NCI-H524 treated with DMSO at 0.1 percent for 48 hours (cell line): Measurements from ENCODE around the gene PDE2A.
A peak's percentile ranks its signal among the peaks of the same experiment; 100 is the strongest.
"Not testable (repeated sequence)": the region's sequence is repeated elsewhere in the genome, so short reads cannot be mapped to it uniquely, and the experiment has no call there.

Experiments
- DNase-seq: peaks from one replicate; lab custom pipeline; 2025; lab: John Stamatoyannopoulos, UW

PDE2A gene

DNA sequence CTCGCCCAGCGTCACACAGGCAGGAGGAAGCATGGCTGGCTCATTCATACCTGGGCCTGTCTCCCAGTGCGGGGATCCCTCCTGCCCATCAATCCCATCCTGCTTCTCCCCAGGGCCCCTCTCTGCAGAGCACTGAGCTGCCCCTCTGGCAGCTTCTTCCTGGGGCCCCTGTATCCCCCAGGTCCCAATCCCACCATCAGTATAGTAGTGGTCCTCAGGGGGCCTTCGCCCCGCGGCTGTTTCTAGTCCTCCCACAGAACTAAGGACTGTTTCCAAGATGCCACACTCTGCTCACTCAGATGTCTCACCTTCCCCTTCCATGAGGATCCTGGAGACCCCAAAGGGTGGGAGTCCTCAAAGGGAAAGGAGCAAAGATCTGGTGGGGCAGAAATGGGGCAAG lies 97.6 kb downstream of the PDE2A start:
- DNase-seq, result no peak

DNA sequence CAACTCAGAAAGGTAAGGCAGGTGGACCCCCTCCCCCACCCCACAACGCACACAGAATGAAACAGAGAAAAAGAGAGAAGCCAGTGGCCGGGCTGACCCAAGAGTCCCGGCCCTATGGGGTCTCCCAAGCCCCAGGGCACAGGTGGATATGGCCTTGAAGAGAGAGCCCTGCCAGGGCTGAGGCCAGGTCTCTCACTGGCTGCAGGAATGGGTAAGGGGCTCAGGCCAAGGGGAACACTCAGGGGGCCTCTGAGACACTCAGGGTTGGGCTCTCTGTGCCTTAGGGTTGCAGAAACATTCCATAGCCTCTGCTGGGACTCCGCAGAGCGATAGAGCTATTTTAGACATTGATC lies 98.0 kb downstream of the PDE2A start:
- DNase-seq, result no peak

DNA sequence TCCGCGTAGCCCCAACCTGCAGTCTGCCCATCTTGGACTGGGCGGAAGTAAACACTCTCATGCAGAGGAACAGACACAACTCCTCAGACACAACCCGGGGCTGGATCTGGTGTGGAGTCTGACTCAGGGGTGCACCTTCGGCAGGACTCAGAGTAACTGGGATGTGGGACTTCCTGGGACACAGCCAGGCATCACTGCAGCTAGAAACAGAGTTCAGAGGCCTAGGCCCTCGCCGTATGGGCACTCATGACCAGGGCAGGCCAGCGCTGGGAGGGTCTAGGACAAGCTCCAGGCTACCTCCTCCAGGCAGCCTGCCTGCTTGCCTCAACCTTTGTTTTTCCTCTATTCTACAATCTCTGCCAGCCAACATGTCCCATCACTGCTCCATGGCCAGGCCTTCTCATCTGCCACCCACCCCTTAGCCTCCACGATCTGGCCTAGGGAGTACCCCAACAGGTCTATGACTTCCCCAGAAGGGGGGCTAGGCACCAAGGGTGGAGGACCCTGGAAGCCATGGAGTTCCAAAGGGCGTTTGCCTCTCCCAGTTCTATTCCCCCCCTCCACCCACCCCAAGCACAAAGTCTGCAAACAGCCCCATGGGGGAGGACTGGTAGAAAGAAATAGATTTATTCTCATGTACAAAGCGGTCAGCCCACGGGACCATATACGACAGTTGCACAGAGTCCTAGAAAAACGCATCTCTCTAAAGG lies 98.5 kb downstream of the PDE2A start:
- no peak for DNase-seq

DNA sequence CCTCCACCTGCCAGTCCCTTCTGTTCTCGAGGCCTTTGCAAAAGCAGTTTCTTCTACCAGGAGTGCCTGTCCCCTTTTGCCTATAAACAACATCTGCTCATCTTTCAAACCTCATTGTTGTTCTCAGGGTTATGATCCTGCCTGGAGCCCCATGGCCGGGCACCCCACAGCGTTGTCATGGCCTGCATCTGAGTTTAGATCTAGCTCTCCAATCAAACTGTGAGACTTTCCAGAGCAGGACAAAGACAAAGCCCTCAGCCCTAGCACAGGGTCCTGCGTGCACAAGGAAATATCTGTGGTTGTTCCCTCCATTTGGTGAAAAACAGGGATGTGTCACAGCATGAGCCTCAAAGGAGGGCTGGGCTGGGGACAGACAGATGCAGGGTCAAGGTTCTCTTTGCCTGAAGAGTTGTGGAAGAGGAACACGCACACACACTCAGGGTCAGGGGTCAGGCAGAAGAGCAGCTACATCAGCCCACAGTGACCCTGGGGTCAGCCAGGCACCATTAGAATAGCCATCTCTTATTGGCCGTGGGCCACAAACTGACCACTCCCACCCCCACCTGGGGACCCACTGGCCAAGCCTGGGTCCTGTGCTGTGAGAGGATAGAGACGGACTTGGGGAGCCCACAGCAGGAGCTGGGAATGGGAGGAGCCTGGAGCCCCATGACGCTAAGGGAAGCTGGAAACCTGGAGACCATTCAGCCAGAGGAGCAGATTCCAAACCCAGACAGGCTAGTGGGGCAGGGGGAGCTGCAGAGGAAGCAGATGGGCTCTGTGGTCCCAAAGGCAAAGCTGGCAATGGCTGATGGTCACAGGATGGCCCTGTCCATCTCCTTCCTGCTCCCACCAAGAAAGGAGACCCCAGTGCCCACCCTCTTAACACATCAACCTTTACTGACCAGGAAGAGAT lies 99.4 kb downstream of the PDE2A start:
- DNase-seq, result peak; percentile 59

DNA sequence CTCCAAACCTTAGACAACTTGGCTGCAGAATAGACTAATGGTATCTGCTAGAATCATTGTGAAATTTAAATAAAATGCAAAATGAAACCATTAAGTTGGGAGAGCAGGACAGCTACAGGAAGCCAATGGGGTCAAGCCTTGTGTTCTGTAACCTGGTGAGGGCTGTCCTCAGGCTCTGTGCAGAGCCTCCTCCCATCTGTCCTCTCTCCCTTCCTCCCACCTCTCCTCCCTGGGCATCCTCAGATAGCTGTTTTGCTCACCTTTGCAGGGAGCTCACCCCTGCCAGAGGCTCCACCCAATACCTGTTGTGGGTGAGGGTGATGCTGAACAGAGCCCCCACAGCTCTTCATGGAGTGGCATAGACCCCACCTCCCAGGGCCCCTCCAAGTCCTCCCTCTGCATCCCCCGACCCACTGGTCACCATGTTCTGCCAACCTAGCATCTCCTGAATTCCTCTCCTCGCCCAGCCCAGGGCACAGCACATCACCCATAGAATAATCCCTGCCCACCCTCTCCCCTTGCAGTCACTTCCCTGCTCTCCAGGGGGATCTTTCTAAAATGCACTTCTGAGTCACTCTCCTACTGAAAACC lies 100.3 kb downstream of the PDE2A start:
- no peak for DNase-seq

DNA sequence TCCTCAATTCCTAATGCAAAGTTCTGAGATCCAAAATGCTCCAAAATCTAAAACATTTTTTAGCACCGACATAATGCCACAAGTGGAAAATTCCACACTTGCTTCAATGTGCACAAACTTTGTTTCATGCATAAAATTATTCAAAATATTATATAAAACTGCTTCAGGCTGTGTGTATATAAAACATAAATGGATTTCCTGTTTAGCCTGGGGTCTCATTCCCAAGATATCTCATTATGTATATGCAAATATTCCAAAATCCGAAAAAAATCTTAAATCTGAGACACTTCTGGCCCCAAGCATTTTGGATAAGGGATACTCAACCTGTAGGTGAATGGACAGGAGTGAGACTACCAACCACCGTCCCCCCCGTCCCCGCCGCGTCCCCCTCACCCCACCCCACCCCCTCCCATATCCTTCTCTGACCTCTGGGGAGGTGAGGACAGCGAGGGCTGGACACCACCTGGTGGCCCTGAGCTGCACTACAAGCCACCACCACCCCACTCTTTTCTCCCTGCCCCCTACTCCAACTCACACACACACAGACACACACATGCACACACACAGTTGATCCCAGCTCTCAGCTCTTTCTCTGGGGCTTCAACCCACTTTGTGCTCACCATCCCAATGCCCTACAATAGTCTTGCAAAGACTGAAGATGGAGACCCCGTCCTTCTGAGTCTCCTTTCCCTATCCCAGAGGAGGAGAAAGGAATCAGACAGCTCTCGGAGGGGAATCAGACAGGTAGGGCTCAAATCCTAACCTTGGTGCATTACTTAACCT lies 101.0 kb downstream of the PDE2A start:
- no peak for DNase-seq

DNA sequence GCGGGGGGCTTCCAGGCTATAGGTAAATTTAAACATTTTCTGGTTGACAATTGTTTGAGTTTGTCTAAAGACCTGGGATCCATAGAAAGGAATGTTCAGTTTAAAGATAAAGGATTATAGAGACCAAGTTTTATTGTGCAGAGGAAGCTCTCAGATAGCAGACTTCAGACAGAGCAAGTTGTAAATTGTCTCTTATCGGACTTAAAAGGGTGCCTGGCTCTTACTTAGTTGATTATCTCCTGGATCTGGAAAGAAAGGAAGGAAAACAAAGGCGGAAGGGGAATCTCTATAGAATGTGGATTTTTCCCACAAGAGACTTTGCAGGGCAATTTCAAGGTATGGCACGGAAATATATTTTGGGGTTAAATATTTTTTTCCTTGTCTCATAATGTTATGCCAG lies 101.7 kb downstream of the PDE2A start:
- DNase-seq, result not testable (repeated sequence)

DNA sequence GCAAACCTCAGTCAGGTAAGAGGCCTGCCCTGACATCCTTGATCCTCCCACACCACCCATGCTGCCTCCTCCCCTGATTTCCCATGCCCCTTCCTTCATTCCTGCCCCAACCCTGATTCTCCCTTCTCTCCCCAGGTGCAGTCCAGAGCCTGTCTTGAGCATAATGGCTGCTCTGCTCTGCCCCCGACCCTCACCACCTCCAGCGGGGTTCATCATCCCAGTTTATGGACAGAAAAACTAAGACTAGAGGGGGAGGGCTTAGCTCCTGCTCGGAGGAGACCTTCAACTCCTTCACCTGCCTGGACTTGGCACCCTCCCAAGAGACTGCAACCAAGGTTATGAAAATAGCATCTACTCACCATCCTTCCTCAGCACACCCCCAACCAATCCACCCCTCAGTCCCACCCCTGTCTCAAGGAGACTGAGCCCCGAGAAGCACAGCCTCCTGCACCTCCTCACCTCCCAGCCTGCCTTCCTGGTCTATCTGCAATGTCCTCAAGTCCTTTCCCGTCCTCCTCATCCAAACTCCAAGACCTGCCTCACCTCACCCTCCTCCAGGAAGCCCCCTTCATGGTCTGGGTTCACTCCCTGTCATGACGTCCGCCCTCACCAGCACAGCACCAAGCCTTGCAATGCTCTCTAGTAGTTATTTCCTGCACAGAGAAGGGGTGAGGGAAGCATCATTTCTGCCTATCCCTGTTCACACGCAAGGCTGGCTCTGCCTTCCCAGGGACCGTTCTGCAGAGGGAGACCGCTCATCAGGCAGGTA lies 103.1 kb downstream of the PDE2A start:
- no peak for DNase-seq

DNA sequence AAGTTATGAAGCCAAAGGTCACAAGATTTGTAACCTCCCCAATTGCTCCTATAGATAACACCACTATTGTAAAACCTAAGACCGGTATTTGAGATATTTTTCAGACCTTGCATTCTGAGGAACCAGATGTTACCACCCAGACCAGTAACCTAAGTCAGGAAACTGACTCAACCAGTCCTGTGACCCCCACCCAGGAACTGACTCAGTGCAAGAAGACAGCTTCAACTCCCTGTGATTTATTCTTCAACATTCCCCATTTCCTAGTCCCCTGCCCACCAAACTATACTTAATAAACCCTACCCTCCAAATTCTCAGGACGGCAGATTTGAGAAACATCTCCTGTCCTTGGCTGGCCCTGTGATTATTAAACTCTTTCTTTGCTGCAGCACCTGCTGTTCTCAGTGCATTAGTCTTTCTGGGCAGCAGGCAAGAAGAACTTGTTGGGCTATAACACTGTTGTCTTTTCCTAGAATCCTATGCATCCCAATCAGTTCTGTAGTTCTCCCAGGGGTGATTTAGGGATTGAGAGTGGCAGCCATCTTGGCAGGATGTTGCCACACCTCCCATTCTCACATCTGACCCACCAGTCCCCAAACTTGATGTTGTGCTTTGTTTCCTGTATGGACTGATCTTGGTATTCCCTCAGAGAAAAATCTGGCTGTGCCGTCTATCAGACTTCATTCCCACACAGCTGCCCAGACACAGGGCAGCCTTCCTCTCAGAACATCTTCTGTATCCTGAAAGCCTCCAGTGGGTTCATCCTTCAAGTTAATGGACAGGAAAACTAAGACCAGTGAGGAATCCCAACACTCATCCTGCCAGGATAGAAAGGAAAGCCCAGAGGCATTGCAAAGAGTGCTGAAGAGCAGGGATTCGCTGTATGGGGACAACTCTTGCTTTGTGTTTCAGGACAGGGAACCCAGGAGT lies 104.0 kb downstream of the PDE2A start:
- DNase-seq, result no peak

DNA sequence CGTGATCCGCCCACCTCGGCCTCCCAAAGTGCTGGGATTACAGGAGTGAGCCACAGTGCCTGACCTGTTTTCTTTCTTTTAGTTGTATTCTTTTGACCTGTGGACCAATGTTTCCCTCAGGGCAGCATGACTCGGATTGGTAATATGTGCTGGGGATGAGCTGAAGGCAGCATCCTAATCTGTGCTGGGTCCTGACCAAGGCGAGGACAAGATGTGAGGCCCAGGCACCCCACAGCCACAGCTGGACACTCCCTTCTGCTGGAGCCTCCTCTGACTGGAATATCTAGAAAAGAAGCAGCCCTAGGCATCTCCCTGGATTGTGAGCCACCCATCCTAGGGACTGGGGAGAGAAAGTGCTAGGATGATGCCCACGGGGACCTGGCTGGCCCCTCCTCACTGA lies 105.4 kb downstream of the PDE2A start:
- no peak for DNase-seq

DNA sequence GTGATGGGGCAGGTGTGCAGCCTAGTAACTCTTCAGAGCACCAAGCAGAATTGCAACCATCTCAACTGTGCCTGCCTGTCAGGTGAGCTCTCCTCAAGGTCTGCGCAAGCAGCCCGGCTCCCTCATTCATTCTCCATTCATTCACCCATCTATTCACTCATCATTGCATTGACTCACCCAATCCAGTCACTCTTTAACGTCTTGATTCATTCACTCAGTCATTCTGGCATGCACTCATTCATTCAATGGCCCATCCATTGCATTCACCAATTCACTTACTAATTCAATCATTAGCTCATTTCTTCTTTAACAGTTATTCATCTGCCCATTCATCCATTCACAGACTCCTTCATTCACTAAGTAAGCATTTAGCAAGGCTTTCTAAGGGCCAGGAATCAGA lies 111.8 kb downstream of the PDE2A start:
- no peak for DNase-seq

DNA sequence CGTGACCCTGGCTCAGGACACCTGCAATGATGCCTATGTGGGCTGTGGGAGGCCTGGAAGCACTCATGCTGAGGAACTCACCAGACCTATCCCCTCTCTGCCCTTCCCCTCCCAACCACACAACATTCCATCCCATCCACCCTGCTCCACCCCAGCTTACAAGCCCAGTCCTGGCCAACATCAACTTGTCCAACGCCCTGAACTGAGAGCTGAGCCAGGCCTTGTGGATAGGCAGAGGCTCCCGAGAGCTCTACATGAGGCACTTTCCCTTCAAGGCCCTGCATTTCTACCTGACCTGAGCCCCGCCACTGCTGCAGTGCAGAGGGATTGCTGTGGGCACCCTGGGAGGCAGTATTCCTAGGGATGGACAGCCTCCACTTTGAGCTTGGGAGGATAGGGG lies 112.4 kb downstream of the PDE2A start:
- DNase-seq, result no peak

DNA sequence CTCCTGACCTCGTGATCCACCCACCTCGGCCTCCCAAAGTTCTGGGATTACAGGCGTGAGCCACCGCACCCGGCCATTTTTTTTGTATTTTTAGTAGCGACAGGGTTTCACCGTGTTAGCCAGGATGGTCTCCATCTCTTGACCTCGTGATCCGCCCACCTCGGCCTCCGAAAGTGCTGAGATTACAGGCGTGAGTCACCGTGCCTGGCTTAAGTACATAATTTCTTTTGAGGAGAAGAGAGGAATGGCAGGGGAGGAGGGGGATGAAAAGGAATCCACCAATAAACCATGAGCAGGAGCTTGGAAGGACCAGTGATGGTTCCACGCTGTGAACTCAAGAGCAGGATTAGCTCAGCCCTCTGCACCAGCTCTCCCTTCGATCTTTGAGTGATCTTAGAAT lies 113.4 kb downstream of the PDE2A start:
- not testable (repeated sequence) for DNase-seq

DNA sequence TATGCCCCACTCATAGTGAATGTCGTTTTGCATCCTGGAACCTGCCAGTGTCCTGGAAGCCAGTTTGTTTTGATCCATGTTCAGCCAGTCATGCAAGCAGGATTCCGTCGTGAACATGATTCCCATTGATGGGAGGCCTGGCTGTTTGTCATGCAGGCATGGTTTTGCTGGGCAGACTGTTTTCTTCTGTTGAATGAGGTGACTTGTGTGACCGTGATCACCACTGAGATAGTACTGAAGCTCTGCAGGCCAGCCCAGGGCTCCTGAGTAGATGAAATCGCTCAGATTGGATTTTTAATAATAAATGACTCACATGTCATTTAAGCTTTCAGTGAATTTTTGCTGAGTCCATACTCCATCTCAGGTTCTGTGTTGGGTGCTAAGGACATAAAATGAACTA lies 117.8 kb downstream of the PDE2A start:
- no peak for DNase-seq

DNA sequence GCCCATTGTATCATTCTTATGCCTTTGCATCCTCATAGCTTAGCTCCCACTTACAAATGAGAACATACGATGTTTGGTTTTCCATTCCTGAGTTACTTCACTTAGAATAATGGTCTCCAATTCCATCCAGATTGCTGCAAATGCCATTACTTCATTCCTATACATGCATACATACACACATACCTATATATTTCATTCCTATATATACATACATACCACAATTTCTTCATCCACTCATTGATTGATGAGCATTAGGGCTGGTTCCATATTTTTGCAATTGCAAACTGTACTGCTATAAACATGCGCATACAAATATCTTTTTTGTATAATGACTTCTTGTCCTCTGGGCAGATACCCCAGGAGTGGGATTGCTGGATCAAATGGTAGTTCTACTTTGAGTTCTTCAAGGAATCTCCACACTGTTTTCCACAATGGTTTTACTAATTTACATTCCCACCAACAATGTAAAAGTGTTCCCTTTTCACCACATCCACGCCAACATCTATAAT lies 119.2 kb downstream of the PDE2A start:
- DNase-seq, result not testable (repeated sequence)

DNA sequence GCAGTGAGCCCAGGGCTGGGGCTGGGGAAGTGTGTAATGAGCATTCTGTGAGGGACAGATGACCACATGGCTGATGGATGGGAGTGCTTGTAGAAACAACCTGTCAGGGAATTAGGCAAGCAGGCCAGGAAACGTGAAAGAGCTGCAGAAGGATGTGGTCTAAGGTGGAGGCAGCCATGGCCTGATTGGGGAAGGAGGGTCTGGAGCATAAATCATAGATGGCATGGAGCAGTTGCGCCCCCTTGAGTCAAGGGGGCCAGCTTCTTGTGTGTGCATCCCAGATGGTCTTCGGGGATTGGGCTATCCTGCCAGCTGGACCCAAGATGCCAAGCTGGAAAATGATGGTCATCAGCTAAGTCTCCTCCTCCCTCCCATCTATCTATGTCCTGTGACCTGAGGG lies 120.5 kb downstream of the PDE2A start:
- no peak for DNase-seq

DNA sequence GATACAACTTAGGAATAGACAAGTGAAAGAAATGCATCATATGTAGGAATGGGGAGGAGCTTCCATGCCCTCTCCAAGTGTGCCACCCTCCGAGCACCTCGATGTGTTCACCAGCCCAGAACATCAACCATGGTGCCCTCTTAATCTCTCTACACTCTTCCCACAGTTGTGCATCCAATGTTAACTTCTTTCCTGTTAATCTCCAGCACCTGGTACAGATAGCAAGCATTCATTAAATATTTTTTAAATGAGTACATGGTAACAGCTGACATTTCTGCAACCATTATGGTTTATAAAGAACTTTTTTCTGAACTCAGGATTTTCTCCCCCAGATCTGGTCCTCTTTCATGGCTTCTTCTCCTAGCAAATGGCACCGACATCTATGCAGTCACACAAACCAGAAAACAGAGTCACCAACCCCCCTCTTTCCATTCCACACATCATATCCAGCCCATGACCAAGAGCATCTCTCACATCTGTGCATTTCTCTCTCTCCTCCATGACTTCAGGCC lies 121.8 kb downstream of the PDE2A start:
- DNase-seq, result no peak

DNA sequence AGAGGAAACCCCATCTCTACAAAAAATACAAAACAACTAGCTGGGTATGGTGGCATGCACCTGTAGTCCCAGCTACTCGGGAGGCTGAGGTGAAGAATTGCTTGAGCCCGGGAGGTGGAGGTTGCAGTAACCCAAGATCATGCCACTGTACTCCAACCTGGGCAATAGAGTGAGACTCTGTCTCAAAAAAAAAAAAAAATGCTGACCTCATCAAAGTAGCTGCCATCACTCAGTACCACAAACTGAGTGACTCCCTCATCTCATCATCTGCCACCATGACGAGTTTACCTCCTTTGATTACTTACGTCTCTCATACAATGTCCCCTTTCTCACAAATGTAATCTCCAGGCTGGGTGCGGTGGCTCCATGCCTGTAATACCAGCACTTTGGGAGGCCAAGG lies 122.7 kb downstream of the PDE2A start:
- no peak for DNase-seq

DNA sequence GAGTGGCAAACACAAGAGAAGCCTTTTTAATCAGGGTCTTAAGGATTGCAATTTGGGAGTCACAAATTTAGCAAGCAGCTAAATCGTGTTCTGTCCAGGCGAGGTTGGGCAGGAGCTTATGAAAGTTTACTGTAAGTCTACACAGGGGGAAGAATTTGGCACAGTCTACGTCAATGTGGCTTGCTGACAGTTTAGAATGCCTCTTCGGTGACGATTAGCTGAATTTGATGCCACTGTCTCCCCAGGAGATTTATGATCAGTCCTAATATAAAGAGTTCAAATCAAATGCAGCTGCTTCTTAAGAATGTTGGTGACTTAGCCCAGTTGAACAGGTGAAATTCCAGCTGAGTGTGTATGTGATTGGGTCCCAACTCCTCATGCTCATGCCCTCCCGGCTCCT lies 125.8 kb downstream of the PDE2A start:
- no peak for DNase-seq

DNA sequence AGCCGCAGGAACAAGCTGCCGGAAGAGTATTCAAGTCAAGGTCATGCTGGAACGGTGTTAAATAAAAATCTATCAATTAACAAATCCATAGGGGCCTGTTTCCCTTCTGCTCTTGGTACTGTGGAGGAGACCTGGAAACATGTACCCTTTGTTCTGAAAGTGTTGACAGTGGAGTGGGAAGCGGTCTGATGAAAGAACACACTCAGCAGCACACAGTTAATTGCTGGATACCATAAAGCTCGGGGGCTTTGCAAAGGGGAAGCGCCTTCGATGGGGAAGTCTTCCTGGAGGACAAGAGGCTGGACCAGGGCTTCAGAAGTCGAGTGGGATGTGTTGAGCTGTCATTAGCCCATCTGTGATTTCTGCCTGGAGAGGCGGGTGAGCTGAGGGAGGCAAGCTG lies 127.4 kb downstream of the PDE2A start:
- no peak for DNase-seq
